Measurements from ENCODE around the gene TMEM225.

GRCh38 chr11:123880912-123881311, 4.6 kb downstream of the TMEM225 start:
- TF ChIP-seq POLR2A (IDR thresholded peaks at IDR 0.05), result no peak
- no peak for TF ChIP-seq CTCF (IDR thresholded peaks at IDR 0.05 in 8 of 11, conservative IDR thresholded peaks at IDR 0.05 in 3 of 11)
